Progenitor cell of endocrine pancreas (in vitro differentiated cells): ENCODE data around the gene DCAF11. TPM values are rescaled to one million over a fixed set of nuclear protein-coding genes. Genes with fewer than 3 reads are reported as not detected.

ENCODE experiments used
- DNase-seq: peaks from one replicate; pipeline ENCODE4 v3.0.0; 2021; ENCODE audit warnings: low spot score; ENCODE audit not compliant: unreplicated experiment
- H3K27ac Mint-ChIP-seq: 2 replicates; pipeline ENCODE4 v1.8.0; 2021; ENCODE audit warnings: mild to moderate bottlenecking, moderate library complexity, mixed read lengths
- H3K27me3 Mint-ChIP-seq: 2 replicates; pipeline ENCODE4 v1.8.0; 2021; ENCODE audit warnings: mixed read lengths
- H3K36me3 Mint-ChIP-seq: 2 replicates; pipeline ENCODE4 v1.8.0; 2022; ENCODE audit warnings: mixed read lengths; ENCODE audit not compliant: insufficient read depth
- H3K4me1 Mint-ChIP-seq: 2 replicates; pipeline ENCODE4 v1.8.0; 2021; ENCODE audit warnings: low read depth, mixed read lengths
- H3K4me3 Mint-ChIP-seq: 2 replicates; pipeline ENCODE4 v1.8.0; 2021; ENCODE audit warnings: low read depth, mild to moderate bottlenecking, moderate library complexity, mixed read lengths
- H3K9me3 Mint-ChIP-seq: 2 replicates; pipeline ENCODE4 v1.8.0; 2021; ENCODE audit warnings: low read depth, mixed read lengths
- total RNA-seq: library from RNA; stranded (reverse); gene quantifications from 2 replicates; pipeline ENCODE4 v1.2.1, GENCODE V29; 2021
- TF ChIP-seq, protein P1 (sequence below): fragments of 200-600 bp; sonication (generic); IDR thresholded peaks from one replicate; pipeline ENCODE4 v1.5.0; 2021; ENCODE audit warnings: antibody characterized with exemption, mild to moderate bottlenecking; ENCODE audit not compliant: unreplicated experiment

The DCAF11 gene
- total RNA-seq, 1 donor from 2014 or later: 79.7 TPM

DNA sequence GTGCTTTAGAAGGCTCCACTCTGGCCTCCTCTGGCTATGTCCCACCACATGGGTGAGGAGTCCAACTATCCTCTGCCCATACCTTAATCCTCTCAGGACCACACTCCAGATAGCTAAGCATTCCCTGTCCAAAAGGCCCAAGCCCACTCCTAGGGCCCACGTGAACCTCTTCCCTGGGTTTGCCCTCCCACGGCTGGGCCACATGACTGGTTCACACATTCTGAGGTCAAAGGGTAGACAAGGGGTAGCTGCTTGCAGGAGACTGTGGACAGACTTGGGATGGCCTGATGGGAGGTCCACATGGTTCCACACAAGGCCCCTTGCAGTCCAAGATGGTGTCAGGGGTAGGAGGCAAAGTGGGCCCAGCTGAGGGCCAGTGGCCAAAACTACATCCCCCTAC, 26.5 kb upstream of the DCAF11 start:
- no peaks in the 10 kb centered on the region for H3K4me1 Mint-ChIP-seq
- peaks cover 26% of the 10 kb centered on the region for H3K27me3 Mint-ChIP-seq
- no peak overlapping the region for H3K4me3 Mint-ChIP-seq
- no peak for DNase-seq
- no peaks in the 10 kb centered on the region for H3K9me3 Mint-ChIP-seq
- TF ChIP-seq, protein P1, sequence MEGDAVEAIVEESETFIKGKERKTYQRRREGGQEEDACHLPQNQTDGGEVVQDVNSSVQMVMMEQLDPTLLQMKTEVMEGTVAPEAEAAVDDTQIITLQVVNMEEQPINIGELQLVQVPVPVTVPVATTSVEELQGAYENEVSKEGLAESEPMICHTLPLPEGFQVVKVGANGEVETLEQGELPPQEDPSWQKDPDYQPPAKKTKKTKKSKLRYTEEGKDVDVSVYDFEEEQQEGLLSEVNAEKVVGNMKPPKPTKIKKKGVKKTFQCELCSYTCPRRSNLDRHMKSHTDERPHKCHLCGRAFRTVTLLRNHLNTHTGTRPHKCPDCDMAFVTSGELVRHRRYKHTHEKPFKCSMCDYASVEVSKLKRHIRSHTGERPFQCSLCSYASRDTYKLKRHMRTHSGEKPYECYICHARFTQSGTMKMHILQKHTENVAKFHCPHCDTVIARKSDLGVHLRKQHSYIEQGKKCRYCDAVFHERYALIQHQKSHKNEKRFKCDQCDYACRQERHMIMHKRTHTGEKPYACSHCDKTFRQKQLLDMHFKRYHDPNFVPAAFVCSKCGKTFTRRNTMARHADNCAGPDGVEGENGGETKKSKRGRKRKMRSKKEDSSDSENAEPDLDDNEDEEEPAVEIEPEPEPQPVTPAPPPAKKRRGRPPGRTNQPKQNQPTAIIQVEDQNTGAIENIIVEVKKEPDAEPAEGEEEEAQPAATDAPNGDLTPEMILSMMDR: no peak
- no peak overlapping the region for H3K27ac Mint-ChIP-seq
- no peaks in the 10 kb centered on the region for H3K36me3 Mint-ChIP-seq

DNA sequence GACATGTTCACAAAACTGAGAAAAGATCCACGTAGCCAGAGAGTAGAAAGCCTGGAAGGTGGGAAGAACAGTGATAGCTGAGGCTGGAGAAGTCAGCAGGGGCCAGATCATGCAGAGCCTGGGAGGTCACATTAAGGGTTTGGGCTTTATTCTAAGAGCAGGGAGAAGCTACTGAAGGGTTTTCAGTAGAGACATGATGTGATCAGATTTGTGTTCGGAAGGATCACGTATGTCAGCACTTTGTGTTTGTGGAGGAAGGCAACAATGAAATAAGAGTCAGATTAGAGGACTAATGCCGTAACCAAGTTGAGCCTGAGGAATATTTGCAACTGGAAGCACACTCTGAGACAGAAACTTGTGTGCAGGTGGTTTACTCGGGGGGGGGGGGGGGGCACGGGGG, 24.7 kb upstream of the DCAF11 start:
- Mint-ChIP-seq H3K36me3 (no peaks in the 10 kb centered on the region), H3K27me3 (peaks cover 12% of the 10 kb centered on the region), H3K9me3 (no peaks in the 10 kb centered on the region), H3K27ac (no peak overlapping the region), H3K4me3 (no peak overlapping the region), H3K4me1 (peaks cover 5% of the 10 kb centered on the region)
- TF ChIP-seq, protein P1: no peak
- DNase-seq: no peak

DNA sequence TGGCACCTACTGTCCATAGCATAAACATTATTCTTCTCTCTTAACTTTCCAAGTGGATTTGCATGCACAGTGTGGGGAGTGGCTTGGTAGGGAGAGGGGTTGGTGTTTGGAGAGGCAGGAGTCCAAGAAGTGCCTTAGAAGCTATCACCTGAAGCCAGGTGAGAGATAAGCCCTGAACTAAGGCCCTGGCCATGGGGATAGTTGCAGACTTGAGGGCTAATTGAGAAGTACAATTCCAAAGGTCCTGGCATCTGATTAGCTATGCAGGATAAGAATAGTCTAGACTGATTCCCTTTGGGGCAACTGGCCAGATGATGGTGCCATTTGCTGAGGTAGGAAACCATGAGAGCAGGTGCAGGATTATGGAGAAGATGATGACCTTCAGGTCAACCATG, 22.5 kb upstream of the DCAF11 start:
- TF ChIP-seq, protein P1: no peak
- Mint-ChIP-seq H3K27me3 (peaks cover 1% of the 10 kb centered on the region), H3K36me3 (no peaks in the 10 kb centered on the region), H3K9me3 (no peaks in the 10 kb centered on the region), H3K4me3 (no peak overlapping the region), H3K27ac (no peak overlapping the region), H3K4me1 (peaks cover 14% of the 10 kb centered on the region)
- no peak for DNase-seq

DNA sequence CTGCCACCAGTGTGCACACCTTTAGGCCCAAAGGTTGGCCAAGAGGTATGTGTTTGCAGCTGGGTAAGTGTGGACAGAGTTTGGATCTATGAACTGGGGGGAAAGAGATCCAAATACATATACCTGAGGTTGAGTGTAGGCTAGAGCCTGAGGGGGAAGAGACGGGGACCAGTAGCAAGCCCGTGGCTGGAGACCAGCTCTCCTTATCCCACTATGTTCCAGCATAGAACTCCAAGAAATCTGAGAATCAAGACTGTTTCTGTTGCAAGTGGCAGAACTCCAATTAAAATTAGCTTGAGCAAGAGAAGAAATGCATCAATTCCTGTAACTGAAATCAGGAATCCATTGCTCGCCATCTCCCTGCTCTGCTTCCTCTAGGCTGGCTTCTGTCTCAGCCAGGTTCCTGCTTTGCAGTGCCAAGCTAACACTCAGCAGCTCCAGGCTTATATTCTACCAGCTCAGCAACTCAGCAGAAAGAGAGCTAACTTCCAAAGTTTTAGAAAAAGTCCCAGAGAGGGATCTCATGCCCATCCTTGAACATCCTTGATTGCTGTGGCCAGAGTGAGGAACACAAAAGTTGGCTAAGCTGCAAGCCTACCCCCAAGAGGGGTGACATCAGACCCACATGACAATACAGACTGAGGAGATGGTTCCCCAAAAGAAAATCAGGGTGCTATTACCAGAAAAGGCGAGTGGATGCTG, 21.9 kb upstream of the DCAF11 start:
- Mint-ChIP-seq H3K27ac (peak overlapping the region; percentile 73), H3K36me3 (no peaks in the 10 kb centered on the region), H3K9me3 (no peaks in the 10 kb centered on the region), H3K4me3 (peak overlapping the region; percentile 96), H3K4me1 (peaks cover 14% of the 10 kb centered on the region), H3K27me3 (no peaks in the 10 kb centered on the region)
- TF ChIP-seq, protein P1: no peak
- DNase-seq: no peak

DNA sequence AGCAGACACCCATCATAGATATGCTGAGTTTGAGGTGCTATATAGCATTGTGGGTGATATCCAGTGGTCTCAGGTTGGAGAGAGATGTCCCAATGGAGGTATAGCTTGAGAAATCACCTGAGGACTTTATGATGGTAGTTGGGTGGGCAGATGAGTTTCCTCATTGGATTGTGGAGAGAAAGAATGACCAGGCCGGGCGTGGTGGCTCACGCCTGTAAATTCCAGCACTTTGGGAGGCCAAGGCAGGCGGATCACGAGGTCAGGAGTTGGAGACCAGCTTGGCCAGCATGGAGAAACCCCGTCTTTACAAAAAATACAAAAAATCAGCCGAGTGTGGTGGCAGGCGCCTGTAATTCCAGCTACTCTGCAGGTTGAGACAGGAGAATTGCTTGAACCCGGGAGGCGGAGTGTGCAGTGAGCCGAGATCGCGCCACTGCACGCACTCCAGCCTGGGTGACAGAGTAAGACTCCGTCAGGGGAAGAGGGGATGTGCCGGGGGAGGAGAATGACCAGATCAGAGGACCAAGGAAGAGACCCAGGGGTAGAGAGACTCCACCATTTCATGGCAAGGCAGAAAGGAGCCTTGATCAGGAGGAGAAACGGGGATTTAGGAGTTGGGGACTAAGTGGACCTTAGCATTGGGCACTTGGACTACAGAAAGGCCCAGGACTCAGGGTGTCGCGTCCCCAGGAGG, 21.2 kb upstream of the DCAF11 start:
- Mint-ChIP-seq H3K4me3 (peak overlapping the region; percentile 96), H3K27ac (peak overlapping the region; percentile 73), H3K36me3 (no peaks in the 10 kb centered on the region), H3K9me3 (no peaks in the 10 kb centered on the region), H3K4me1 (peaks cover 14% of the 10 kb centered on the region), H3K27me3 (no peaks in the 10 kb centered on the region)
- TF ChIP-seq, protein P1: no peak
- DNase-seq: no peak
